HL-60 (cell line): Measurements from ENCODE around the gene SLC18A2.

Experiments used
- DNase-seq, 2 experiments: peaks; one replicate each; pipeline ENCODE4 v3.0.0-alpha.2; 2010 to 2020; ENCODE audit warnings: low read depth in 1 of 2, low spot score in 1 of 2
- H3K27ac ChIP-seq: fragments of 250-450 bp; sonication (Bioruptor Pico); replicated peaks from 2 replicates; pipeline ENCODE4 v1.5.1; 2020; ENCODE audit warnings: mild to moderate bottlenecking, moderate library complexity
- H3K27me3 ChIP-seq: fragments of 250-450 bp; sonication (Bioruptor Pico); 2 replicates; pipeline ENCODE4 v1.5.1; 2021; ENCODE audit warnings: mild to moderate bottlenecking, moderate library complexity; ENCODE audit not compliant: insufficient read depth, poor library complexity, severe bottlenecking
- H3K4me3 ChIP-seq: replicated peaks from 2 replicates; pipeline ENCODE4 v1.5.1; 2011; ENCODE audit warnings: mild to moderate bottlenecking, control low read depth, low read length; ENCODE audit not compliant: insufficient read depth
- CTCF ChIP-seq: IDR thresholded peaks from one replicate; pipeline ENCODE4 v1.5.1; 2011; ENCODE audit warnings: low read length, control low read depth, inconsistent platforms; ENCODE audit not compliant: insufficient read depth
- GABPA ChIP-seq: IDR thresholded peaks from 2 replicates; pipeline ENCODE4 v1.6.1; 2012; ENCODE audit warnings: low read depth
- POLR2AphosphoS5 ChIP-seq: IDR thresholded peaks from 2 replicates; pipeline ENCODE4 v1.6.1; 2012; ENCODE audit warnings: low read depth
- REST ChIP-seq: IDR thresholded peaks from 2 replicates; pipeline ENCODE4 v1.6.1; 2012; ENCODE audit warnings: low read depth; ENCODE audit not compliant: insufficient replicate concordance
- SPI1 ChIP-seq: IDR thresholded peaks from 2 replicates; pipeline ENCODE4 v1.6.1; 2012; ENCODE audit warnings: low read depth, mild to moderate bottlenecking, borderline replicate concordance

Gene SLC18A2

GRCh38 chr10:117266812-117267211 is 25.9 kb downstream of the SLC18A2 start:
- no peak for TF ChIP-seq SPI1
- no peak for TF ChIP-seq REST
- no peak for TF ChIP-seq CTCF
- no peak for TF ChIP-seq POLR2AphosphoS5
- no peak for TF ChIP-seq GABPA
- no peak overlapping the region for H3K27ac ChIP-seq
- no peaks in the 10 kb centered on the region for H3K27me3 ChIP-seq
- DNase-seq = no peak
- no peak overlapping the region for H3K4me3 ChIP-seq

GRCh38 chr10:117268258-117268657 is 27.3 kb downstream of the SLC18A2 start:
- H3K27me3 ChIP-seq = no peaks in the 10 kb centered on the region
- H3K4me3 ChIP-seq = no peak overlapping the region
- TF ChIP-seq CTCF (no peak), POLR2AphosphoS5 (no peak), REST (no peak)
- H3K27ac ChIP-seq = no peak overlapping the region
- no peak for DNase-seq

GRCh38 chr10:117268907-117269306 is 28.0 kb downstream of the SLC18A2 start:
- Histone ChIP-seq H3K27ac (no peak overlapping the region), H3K27me3 (no peaks in the 10 kb centered on the region), H3K4me3 (no peak overlapping the region)
- no peak for TF ChIP-seq POLR2AphosphoS5
- no peak for TF ChIP-seq CTCF
- TF ChIP-seq SPI1 = no peak
- TF ChIP-seq GABPA = no peak
- TF ChIP-seq REST = no peak
- DNase-seq = no peak
